WTC11 (cell line): ENCODE results near the gene SAMD4A. TPM values are rescaled to one million over a fixed set of nuclear protein-coding genes. Genes with fewer than 3 reads are reported as not detected.

Experiments
- ATAC-seq: fragments of 200-7000 bp; cut with Tn5 transposase; 2 replicates; pipeline ENCODE4 v1.10.0; 2021; ENCODE audit warnings: mild to moderate bottlenecking, moderate library complexity
- CTCF ChIA-PET: fragments of 300-600 bp; sonication (Branson Sonifier 250); formaldehyde crosslinking; loops from one replicate; lab custom pipeline; 2021; ENCODE audit warnings: antibody characterized with exemption; lab: Charles Lee
- POLR2A ChIA-PET: fragments of 350-600 bp; sonication (Branson Sonifier 250); formaldehyde crosslinking; loops from one replicate; lab custom pipeline; 2021; ENCODE audit warnings: antibody characterized with exemption; lab: Charles Lee
- DNase-seq: peaks from one replicate; pipeline ENCODE4 v3.0.0; 2021; ENCODE audit warnings: low spot score
- H3K27ac Mint-ChIP-seq: 2 replicates; pipeline ENCODE4 v1.8.0; 2021; ENCODE audit warnings: mixed read lengths
- H3K27me3 Mint-ChIP-seq: 2 replicates; pipeline ENCODE4 v1.8.0; 2021; ENCODE audit warnings: low read depth, mild to moderate bottlenecking, moderate library complexity, mixed read lengths
- H3K36me3 Mint-ChIP-seq: 2 replicates; pipeline ENCODE4 v1.8.0; 2021; ENCODE audit warnings: mixed read lengths
- H3K4me1 Mint-ChIP-seq: 2 replicates; pipeline ENCODE4 v1.8.0; 2022; ENCODE audit warnings: mixed read lengths
- H3K4me3 Mint-ChIP-seq: 2 replicates; pipeline ENCODE4 v1.8.0; 2021; ENCODE audit warnings: mild to moderate bottlenecking, moderate library complexity, mixed read lengths
- H3K9me3 Mint-ChIP-seq: 2 replicates; pipeline ENCODE4 v1.8.0; 2021; ENCODE audit warnings: mixed read lengths
- AFF4 ChIP-seq: sonication (generic); formaldehyde crosslinking; IDR thresholded peaks from 2 replicates; pipeline ENCODE4 v1.8.1; 2023; ENCODE audit warnings: mild to moderate bottlenecking, missing genetic modification reagents, borderline replicate concordance
- ATF6 ChIP-seq: sonication (generic); formaldehyde crosslinking; IDR thresholded peaks from 2 replicates; pipeline ENCODE4 v1.8.1; 2023; ENCODE audit warnings: mild to moderate bottlenecking, missing genetic modification reagents
- CBFB ChIP-seq: sonication (generic); formaldehyde crosslinking; IDR thresholded peaks from 2 replicates; pipeline ENCODE4 v1.8.1; 2022; ENCODE audit warnings: mild to moderate bottlenecking, low read depth, missing genetic modification reagents
- MYBL2 ChIP-seq: sonication (generic); formaldehyde crosslinking; IDR thresholded peaks from 2 replicates; pipeline ENCODE4 v1.8.1; 2023; ENCODE audit warnings: mild to moderate bottlenecking, moderate library complexity, missing genetic modification reagents
- NFE2L1 ChIP-seq: sonication (generic); formaldehyde crosslinking; IDR thresholded peaks from 2 replicates; pipeline ENCODE4 v1.8.1; 2023; ENCODE audit warnings: missing genetic modification reagents
- SP1 ChIP-seq: sonication (generic); formaldehyde crosslinking; conservative IDR thresholded peaks from 2 replicates; pipeline ENCODE4 v1.8.1; 2022; ENCODE audit warnings: missing genetic modification reagents
- TCF7 ChIP-seq: sonication (generic); formaldehyde crosslinking; IDR thresholded peaks from 2 replicates; pipeline ENCODE4 v1.8.0; 2022; ENCODE audit warnings: mild to moderate bottlenecking, low read depth, missing genetic modification reagents, moderate library complexity
- USF1 ChIP-seq: sonication (generic); formaldehyde crosslinking; IDR thresholded peaks from 2 replicates; pipeline ENCODE4 v1.8.0; 2022; ENCODE audit warnings: mild to moderate bottlenecking, missing genetic modification reagents
- USF2 ChIP-seq: sonication (generic); formaldehyde crosslinking; IDR thresholded peaks from 2 replicates; pipeline ENCODE4 v1.8.1; 2023; ENCODE audit warnings: mild to moderate bottlenecking, missing genetic modification reagents, moderate library complexity
- ZBTB43 ChIP-seq: sonication (generic); formaldehyde crosslinking; IDR thresholded peaks from 2 replicates; pipeline ENCODE4 v1.8.1; 2023; ENCODE audit warnings: mild to moderate bottlenecking, missing genetic modification reagents
- ZNF219 ChIP-seq: sonication (generic); formaldehyde crosslinking; IDR thresholded peaks from 2 replicates; pipeline ENCODE4 v1.8.0; 2023; ENCODE audit warnings: missing genetic modification reagents, mild to moderate bottlenecking, borderline replicate concordance
- ZNF512 ChIP-seq: sonication (generic); formaldehyde crosslinking; IDR thresholded peaks from 2 replicates; pipeline ENCODE4 v1.8.1; 2022; ENCODE audit warnings: missing genetic modification reagents, borderline replicate concordance
- ZSCAN18 ChIP-seq: fragments of 250-450 bp; sonication (Bioruptor Pico); IDR thresholded peaks from 2 replicates; pipeline ENCODE4 v2.1.2; 2022; ENCODE audit warnings: mild to moderate bottlenecking, moderate library complexity
- total RNA-seq: library from RNA; stranded (reverse); gene quantifications from 3 replicates; pipeline ENCODE4 v1.2.3, GENCODE V29; 2021

Gene SAMD4A
- total RNA-seq, 1 experiment from 2014 or later, result 6.0 TPM

- TF ChIP-seq AFF4 (CRISPR knock-in tag), result no peak
- TF ChIP-seq USF2 (CRISPR knock-in tag), result no peak
- no peak for TF ChIP-seq USF1 (CRISPR knock-in tag)
- TF ChIP-seq MYBL2 (CRISPR knock-in tag), result no peak
- TF ChIP-seq ZSCAN18 (CRISPR knock-in tag), result no peak
Observed at GRCh38 chr14:54713379-54713778, 146.5 kb downstream of the SAMD4A start (continued).

- CTCF ChIA-PET, result no interaction called here
- POLR2A ChIA-PET, result no interaction called here
- H3K4me1 Mint-ChIP-seq, result 0 out of 2 replicates have a peak, but pooled peaks cover 3% of the 10 kb centered on the region
- no peak overlapping the region for H3K4me3 Mint-ChIP-seq
- TF ChIP-seq USF2 (CRISPR knock-in tag) (no peak), ZBTB43 (CRISPR knock-in tag) (no peak), SP1 (CRISPR knock-in tag) (no peak)
- H3K36me3 Mint-ChIP-seq, result no peaks in the 10 kb centered on the region; the same call in 1 of the 2 replicates
- ATAC-seq (peak; percentile 57; the same call in 1 of the 2 replicates), DNase-seq (no peak)
- no peaks in the 10 kb centered on the region for H3K27me3 Mint-ChIP-seq
- peaks cover 7% of the 10 kb centered on the region for H3K9me3 Mint-ChIP-seq
- H3K27ac Mint-ChIP-seq, result no peak overlapping the region
Observed at GRCh38 chr14:54715239-54715638, 148.3 kb downstream of the SAMD4A start.

- no peak overlapping the region for H3K27ac Mint-ChIP-seq
- DNase-seq, result no peak
- TF ChIP-seq CBFB (CRISPR knock-in tag), result no peak
- no peak for TF ChIP-seq ZNF512 (CRISPR knock-in tag)
- no peak for TF ChIP-seq ATF6
- no peak for TF ChIP-seq ZNF219 (CRISPR knock-in tag)
- TF ChIP-seq NFE2L1 (CRISPR knock-in tag), result no peak
- no peak for TF ChIP-seq TCF7 (CRISPR knock-in tag)
- TF ChIP-seq, all 79 proteins: peak for 0
- CTCF ChIA-PET, result no interaction called here
- Mint-ChIP-seq H3K9me3 (peaks cover 7% of the 10 kb centered on the region), H3K4me3 (no peak overlapping the region), H3K4me1 (0 out of 2 replicates have a peak, but pooled peaks cover 3% of the 10 kb centered on the region), H3K36me3 (no peaks in the 10 kb centered on the region; the same call in 1 of the 2 replicates), H3K27me3 (no peaks in the 10 kb centered on the region)
- POLR2A ChIA-PET, result no interaction called here
- no peak for ATAC-seq
Observed at GRCh38 chr14:54715811-54716210, 148.9 kb downstream of the SAMD4A start.
